VCaP (cell line): ENCODE data around the gene FAM120B.

Experiments used
- H3K27ac ChIP-seq: fragments of 450-650 bp; 2 replicates; pipeline ENCODE4 v1.5.1; 2017
- TF ChIP-seq, protein P1 (sequence below): fragments of 450-650 bp; conservative IDR thresholded peaks from 2 replicates; pipeline ENCODE4 v1.5.1; 2017; ENCODE audit warnings: mild to moderate bottlenecking, moderate library complexity

Gene FAM120B

DNA sequence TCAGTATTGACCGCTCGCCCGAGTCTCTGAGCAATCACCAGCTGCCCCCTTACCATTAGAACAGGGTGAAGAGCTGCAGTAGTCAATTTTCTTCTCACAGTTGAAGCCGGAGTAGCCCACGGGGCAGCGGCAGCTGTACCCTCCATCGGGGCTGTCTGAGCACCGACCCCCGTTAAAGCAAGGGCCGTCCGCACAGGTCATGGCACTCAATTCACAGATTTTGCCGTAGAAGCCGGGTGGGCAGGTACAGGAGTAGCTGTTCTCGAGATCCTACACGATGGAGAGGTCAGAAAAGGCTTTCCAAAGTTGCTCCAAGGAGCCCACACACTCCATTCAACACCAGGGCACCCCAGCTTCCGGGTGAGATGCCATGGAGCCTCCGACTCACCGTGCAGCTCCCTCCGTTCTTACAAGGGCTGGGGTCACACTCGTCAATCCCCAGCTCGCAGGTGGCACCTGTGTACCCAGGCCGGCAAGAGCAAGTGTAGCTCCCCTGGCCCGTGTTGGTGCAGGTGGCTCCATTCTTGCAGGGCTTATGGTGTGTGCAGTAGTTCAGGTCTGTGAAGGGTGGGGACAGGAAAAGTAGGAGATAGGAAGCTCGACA lies 21.6 kb upstream of the FAM120B start:
- no peak overlapping the region for H3K27ac ChIP-seq
- TF ChIP-seq, protein P1, sequence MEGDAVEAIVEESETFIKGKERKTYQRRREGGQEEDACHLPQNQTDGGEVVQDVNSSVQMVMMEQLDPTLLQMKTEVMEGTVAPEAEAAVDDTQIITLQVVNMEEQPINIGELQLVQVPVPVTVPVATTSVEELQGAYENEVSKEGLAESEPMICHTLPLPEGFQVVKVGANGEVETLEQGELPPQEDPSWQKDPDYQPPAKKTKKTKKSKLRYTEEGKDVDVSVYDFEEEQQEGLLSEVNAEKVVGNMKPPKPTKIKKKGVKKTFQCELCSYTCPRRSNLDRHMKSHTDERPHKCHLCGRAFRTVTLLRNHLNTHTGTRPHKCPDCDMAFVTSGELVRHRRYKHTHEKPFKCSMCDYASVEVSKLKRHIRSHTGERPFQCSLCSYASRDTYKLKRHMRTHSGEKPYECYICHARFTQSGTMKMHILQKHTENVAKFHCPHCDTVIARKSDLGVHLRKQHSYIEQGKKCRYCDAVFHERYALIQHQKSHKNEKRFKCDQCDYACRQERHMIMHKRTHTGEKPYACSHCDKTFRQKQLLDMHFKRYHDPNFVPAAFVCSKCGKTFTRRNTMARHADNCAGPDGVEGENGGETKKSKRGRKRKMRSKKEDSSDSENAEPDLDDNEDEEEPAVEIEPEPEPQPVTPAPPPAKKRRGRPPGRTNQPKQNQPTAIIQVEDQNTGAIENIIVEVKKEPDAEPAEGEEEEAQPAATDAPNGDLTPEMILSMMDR = no peak

GRCh38 chr6:170285482-170285881 lies 21.1 kb upstream of the FAM120B start:
- H3K27ac ChIP-seq = no peak overlapping the region
- TF ChIP-seq, protein P1 = no peak

DNA sequence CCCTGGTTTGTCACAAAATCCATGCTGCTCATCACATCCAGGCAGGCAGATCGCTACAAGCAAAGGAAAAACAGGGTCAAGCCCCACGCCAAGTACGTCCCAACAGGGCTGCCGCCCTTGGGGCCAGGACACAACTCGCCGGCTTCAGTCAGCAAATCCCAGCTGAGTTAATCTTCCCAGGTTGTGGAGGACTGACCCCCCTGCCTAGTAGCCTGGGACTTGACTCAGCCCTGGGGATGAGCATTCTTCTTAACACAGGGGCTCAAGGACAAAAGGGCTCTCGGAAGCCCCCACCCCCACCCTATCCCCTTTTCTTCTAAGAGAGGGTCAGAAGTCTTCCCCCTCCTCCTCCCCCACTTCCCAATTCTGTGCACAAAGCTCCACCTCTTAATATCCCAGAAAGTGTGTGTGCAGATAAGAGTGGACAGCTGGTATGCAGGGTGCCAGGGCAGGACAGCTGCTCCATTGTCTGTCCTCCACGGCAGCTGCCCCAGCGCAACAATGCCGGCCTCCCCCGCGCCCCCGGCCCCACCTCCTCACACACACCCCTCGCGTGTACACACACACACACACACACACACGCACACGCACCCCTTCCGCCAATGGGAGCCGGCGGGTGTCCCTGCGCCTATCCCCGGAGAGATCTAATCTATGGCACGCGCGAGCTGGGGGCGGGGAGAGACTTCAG lies 20.2 kb upstream of the FAM120B start:
- TF ChIP-seq, protein P1 = no peak
- H3K27ac ChIP-seq = no peak overlapping the region

- TF ChIP-seq, protein P1 = no peak
- no peak overlapping the region for H3K27ac ChIP-seq
These were observed 19.7 kb upstream of the FAM120B start for GRCh38 chr6:170286934-170287265.

DNA sequence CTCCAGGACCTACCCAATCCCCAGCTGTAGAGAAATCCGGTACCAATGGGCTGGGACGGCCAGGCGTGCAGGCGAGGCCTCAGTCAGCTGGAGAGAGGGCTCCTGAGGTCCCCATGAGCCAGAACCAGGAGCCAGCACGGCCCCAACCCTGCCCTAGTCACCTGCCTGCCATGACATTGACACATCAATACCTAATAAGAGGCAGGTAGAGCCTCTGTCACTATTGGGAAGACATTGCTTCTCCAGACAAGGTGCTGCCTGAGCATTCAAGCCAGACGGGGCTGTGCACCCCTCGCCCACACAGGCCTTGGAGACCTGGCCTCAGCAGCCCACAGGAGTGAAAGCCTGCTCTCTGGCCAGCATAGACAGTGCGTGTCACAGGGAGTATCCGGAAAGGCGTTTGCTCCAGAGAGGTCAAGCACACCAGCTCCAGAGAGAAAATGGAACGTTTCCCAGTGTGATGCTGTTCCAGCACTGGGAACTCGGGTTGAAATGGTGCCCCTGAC lies 19.1 kb upstream of the FAM120B start:
- H3K27ac ChIP-seq = no peak overlapping the region
- TF ChIP-seq, protein P1 = no peak

GRCh38 chr6:170288091-170288631 lies 18.4 kb upstream of the FAM120B start:
- H3K27ac ChIP-seq = no peak overlapping the region
- TF ChIP-seq, protein P1 = no peak

DNA sequence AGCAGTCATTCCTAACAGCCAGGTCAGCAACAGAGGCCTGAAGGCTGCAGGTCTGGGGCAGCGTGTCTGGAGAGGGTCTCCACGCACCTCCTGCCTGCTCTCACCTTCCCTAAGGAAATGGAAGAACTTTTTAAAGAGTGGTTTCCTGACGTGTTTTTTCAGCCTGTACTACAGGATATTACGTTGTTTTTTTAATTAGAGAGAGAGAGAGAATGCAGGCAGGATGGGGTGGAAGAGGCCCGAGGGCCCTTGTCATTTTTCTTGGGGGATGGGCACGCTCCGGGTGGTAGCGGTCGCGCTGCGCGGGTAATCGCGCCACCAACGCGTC lies 17.7 kb upstream of the FAM120B start:
- TF ChIP-seq, protein P1 = no peak
- peak overlapping the region; percentile 74 for H3K27ac ChIP-seq
